ACHN (cell line): Measurements from ENCODE around the gene CYP2S1.
"Not testable (repeated sequence)": the region's sequence is repeated elsewhere in the genome, so short reads cannot be mapped to it uniquely, and the experiment has no call there.

ENCODE experiments used
- DNase-seq: peaks from one replicate; pipeline ENCODE4 v3.0.0-alpha.2; 2015
- in situ Hi-C: cut with HindIII; loops from 2 replicates; pipeline ENCODE4 v1.10.0; 2017; ENCODE audit warnings: low sequenced_read_pairs, low pct_ligation_motif_present, low pct_unique_long_range_greater_than_20kb

The CYP2S1 gene, protein sequence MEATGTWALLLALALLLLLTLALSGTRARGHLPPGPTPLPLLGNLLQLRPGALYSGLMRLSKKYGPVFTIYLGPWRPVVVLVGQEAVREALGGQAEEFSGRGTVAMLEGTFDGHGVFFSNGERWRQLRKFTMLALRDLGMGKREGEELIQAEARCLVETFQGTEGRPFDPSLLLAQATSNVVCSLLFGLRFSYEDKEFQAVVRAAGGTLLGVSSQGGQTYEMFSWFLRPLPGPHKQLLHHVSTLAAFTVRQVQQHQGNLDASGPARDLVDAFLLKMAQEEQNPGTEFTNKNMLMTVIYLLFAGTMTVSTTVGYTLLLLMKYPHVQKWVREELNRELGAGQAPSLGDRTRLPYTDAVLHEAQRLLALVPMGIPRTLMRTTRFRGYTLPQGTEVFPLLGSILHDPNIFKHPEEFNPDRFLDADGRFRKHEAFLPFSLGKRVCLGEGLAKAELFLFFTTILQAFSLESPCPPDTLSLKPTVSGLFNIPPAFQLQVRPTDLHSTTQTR

DNA sequence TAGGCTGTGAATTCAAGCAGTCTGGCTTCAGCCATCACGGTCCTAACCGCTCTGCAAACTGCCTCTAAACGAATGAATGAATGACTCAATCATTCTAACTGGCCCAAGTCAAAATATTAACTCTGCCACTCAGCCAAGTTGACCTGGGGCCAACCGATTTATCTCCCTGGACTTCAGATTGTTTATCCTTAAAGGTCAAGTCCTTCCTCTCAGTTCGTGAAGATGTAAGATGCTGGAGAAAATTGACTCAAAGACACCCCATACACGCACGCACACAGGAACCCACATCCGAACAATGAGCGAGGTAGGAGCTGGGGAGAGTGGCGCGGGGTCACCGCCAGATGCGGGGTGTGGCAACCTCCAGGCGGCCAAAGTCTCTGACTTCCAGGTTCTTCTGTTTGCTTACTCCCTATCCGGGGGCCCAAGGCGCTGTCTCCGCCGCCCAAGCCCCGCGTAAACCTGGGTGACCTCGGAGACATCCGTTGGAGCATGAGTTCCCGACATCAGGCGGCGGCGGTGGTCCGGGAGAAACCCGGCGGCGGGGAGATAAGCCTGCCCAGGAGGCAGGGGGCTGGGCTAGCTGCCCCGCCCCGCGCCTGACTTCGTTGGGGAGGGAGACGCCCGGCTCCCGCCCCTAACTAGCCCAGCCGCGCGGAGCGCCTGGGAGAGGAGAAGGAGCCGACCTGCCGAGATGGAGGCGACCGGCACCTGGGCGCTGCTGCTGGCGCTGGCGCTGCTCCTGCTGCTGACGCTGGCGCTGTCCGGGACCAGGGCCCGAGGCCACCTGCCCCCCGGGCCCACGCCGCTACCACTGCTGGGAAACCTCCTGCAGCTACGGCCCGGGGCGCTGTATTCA, at the start of gene CYP2S1:
Gene CYP2S1, plus strand, starts transcription at position 646 of the 856 bp plus-strand sequence. Its CDS starts 46 bp downstream, at position 692.
- in situ Hi-C loops, result no loop called here
- peak; percentile 63 for DNase-seq

DNA sequence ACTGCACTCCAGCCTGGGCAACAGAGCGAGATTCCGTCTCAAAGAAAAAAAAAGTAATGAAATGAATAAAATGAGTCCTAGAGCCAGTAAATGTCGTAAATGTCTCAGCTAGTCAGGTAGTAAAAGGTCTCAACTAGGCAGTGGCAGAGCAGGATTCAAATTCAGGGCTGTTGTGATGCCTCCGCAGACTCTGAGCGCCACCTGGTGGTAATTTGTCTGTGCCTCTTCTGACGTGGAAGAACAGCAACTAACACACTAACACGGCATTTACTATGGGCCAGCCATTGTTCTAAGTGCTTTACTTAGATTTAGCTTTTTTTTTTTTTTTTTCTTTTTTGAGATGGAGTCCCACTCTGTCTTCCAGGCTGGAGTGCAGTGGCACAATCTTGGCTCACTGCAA, 48.6 kb upstream of the CYP2S1 start:
- in situ Hi-C loops, result no loop called here
- peak; percentile 68 for DNase-seq

DNA sequence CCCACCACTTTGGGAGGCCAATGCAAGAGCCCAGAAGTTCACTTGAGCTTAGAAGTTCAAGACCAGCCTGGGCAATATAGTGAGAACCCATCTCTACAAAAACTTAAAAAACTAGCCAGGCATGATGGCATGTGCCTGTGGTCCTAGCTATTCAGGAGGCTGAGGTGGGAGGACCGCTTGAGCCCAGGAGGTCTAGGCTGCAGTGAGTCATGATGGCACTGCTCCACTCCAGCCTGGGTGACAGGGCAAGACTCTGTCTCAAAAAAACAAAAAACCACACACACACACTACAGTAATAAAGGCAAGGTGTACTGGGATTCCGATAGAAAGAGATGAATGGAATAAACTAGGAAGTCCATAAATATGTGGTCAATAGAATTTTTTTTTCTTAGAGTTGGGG, 43.2 kb upstream of the CYP2S1 start:
- no peak for DNase-seq
- in situ Hi-C loops, result no loop called here

DNA sequence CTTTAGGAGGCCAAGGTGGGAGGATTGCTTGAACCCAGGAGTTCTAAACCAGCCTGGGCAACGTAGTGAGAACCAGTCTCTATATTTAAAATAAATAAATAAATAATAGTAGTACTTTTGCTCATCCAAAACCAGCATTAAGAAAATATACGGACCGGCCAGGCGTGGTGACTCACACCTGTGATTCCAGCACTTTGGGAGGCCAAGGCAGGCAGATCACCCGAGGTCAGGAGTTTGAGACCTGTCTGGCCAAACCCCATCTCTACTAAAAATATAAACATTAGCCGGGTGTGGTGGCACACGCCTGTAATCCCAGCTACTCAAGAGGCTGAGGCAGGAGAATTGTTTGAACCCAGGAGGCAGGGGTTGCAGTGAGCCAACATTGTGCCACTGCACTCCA, 42.0 kb upstream of the CYP2S1 start:
- in situ Hi-C loops, result not testable (repeated sequence)

DNA sequence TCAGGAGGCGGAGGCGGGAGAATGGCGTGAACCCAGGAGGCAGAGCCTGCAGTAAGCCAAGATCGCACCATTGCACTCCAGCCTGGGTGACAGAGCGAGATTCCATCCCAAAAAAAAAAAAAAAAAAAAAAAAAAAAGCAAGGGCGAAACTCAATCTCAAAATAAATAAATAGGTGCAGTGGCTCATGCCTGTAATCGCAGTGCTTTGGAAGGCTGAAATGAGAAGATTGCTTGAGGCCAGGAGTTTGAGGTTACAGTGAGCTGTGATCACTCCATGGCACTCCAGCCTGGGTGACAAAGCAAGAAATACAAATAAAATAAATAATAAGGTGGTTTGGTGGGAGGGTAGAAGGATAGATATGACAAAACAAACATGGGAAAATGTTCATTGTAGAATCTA, 39.0 kb upstream of the CYP2S1 start:
- DNase-seq, result no peak
- in situ Hi-C loops, result no loop called here

More for the DNA sequence above, 42.0 kb upstream of the CYP2S1 start:
- not testable (repeated sequence) for DNase-seq

DNA sequence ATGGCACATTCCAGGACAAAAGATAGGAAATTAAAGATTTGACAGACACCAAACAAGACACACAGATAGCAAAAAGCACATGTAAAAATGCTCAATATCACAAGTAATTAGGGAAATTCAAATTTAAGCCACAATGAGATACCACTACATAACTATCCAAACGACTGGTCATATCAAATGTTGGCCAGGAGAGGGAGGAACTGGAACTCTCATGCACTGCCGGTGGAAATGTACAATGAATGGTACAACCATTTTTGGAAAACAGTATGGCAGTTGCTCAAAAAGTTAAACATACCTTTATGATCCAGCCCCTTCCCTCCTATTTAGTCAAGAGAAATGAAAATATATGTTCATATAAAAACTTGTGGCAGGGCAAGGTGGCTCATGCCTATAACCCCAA, 36.8 kb upstream of the CYP2S1 start:
- in situ Hi-C loops, result no loop called here
- no peak for DNase-seq

DNA sequence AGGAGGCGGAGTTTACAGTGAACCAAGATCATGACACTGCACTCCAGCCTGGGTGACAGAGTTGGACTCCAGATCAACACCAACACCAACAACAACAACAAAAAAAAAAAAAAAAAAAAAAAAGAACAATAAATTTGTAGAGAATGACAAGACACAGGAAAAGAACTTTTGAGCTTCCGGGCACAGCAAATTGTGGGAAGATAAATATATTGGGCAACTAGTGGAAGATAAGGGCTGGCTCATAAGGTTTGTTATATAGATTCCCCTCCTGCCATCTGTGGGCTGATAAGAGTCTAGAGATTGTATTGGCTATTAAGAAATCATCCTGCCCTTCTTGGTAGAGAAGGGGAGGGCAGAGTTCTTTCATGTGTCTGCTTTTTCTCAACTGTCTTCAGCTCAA, 33.1 kb upstream of the CYP2S1 start:
- DNase-seq, result no peak
- in situ Hi-C loops, result no loop called here

DNA sequence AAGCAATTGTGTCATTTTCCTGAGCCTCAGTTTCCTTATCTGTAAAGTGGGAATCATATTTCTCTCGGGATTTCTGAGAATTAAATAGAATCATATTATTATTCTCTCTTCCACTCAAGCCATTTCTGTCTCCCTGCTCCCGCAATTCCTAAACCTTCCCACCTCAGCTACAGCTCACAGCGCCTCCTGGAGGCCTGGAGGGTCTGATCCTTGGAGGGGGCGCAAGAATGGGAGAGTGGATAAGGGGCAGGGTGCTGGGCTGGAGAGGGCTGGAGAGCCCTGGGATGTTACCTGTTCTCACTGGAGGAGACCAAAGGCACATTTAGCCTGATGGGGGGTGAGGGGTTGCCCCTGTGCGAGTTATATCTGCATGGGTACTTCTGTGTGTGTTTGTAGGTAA, 31.1 kb upstream of the CYP2S1 start:
- DNase-seq, result no peak
- in situ Hi-C loops, result no loop called here

DNA sequence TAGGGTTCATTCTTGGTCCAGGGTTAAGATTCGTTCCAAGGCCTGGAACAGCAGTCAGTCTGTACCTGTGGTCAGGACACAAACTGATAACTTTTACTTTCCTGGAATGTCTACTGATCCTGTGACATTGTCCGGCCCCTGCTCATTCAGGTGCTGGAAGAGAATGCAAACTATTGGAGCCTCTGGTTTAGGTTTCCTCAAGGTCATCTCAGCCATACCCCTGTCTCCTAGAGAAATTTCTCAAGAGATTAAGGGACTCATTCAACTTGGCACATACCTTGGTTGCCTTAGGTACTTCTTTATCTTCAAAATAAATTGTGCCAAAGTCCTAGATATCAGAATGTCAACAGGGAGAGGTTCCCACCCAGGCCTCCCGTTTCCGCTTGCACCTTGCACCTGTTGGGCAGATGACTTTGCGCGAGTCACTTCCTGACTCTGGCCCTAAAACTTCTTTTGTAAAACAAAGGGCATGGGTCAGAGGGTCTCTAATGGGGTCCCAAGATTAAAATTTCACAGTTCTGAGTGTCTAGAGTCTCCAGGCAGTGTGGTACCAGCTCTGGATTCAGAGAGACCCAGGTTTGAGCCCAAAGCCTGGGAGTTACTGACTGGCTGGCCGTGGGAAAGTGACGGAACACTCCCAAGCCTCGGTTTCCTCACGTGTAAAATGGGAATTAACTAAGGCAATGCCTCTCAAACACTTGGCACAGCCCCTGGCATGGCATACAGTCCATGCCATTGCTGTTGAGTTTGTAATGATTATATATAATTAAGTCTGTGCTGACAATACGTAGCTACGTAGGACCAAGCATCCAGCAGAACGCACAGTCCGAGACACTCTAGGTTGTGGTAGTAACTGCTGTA, 25.8 kb upstream of the CYP2S1 start:
- no peak for DNase-seq
- in situ Hi-C loops, result no loop called here

DNA sequence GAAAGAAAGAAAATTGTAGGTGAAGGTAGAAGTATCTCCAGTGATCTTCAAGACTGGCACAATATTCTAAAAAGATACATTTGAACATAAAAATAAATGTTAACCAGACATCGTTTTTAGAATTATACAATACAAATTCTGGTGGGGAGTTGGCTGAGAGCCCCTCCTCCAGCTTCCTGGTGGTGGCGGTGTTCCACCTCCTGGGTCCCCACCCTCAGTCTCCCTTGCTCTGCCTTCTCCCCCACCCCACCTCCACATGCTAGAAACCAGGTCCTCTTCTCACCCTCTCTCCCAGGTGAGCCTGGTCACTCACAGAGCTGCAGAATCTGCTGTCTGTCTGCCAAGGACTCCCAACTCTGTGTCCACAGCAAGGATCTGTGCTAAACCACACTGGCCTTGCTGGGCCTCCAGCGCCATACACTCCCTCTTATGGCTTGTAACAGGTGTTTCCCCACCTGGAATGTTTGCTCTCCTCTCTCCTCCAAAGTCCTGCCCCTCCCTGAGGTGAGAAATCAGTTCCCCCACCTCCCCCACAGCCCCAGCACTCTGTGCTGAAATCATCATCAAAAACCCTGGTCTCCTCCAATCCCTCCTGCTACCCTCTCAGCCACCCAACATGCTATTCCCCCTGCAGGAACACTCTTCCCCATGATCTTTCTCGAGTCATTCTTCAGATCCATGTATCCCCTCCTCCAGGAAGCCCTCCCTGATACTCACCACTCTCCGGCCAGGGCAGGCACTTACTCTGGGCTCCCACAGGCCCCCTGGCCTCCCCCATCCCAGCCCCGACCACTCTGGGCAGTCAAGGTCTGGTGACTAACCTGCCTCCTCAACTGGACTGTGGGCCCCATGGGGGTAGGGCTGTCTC, 20.5 kb upstream of the CYP2S1 start:
- DNase-seq, result no peak
- in situ Hi-C loops, result no loop called here

DNA sequence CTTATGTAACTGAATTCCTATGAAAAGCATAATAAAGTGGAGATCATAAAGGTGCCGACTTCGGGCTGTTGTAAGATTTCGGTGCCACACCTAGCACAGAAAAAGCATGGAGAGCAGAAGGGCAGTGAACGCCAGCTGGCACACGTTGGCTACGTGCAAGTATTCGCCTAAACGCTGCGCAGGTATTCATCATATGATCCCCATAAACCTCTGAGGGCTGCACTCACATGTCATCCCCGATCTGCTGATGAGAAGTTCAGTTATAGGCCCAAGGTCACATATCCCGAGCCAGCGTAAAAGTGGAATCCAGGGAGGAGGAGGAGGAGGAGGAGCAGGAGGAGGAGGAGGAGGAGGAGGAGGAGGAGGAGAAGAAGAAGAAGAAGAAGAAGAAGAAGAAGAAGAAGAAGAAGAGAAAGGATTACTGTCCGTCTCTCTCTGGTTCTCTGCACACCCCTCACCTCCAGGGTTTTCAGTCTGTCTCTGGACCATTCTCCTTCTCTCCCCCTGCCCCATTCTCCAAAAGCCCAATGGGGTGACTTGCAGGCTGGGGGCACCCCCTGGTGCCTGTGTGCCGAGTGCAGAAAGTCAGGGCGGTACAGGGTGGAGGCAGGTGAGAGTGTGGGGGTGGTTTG, 18.6 kb upstream of the CYP2S1 start:
- no peak for DNase-seq
- in situ Hi-C loops, result no loop called here

DNA sequence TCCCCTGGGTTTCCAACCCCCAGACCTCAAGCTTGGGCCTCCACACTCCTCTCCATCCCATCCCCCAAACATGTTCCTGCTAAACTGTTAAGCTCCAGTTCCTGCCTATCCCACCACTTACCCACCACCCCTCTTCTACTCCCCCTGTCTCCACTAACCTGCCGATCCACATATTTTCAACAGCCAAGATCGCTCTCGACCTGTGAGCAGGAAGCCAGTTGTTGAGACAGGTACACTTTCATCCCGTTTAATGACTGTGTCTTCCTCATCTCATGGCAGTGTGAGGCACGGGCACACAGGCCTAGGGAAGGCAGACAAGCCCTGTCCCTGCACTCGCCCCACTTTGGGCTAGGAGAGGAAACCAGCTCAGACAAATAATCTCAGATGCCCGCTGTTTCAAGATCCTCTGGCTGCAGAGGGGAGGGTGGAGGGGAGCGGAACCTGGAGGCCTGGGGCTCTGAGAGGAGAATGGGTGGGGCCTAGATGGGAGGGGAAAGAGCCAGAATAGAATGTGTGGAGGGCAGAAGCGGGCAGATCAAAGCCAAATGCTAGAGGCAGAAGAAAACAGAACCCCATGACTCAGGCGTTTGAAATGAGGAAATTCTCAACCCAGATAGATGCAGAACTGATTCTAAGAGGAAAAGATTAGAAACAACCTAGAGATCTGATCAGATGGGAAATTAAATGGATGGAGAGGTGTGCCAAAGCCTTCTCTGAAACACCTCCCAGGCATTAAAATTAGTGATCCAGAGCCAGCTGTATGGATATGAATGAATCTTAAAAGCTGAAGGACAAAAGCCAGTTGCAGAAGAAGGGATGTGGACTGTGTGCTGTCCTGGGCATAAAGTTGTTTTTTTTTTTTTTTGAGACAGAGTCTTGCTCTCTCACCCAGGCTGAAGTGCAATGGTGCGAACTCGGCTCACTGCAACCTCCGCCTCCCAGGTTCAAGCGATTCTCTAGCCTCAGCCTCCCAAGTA, 16.9 kb upstream of the CYP2S1 start:
- in situ Hi-C loops, result no loop called here
- peak; percentile 85 for DNase-seq

DNA sequence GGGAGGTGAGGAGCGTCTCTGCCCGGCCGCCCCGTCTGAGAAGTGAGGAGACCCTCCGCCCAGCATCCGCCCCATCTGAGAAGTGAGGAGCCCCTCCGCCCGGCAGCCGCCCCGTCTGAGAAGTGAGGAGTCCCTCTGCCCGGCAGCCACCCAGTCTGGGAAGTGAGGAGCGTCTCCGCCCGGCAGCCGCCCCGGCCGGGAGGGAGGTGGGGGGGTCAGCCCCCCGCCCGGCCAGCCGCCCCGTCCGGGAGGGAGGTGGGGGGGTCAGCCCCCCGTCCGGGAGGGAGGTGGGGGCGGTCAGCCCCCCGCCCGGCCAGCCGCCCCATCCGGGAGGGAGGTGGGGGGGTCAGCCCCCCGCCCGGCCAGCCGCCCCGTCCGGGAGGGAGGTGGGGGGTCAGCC, 12.8 kb upstream of the CYP2S1 start:
- DNase-seq, in situ Hi-C loops: not testable (repeated sequence)

DNA sequence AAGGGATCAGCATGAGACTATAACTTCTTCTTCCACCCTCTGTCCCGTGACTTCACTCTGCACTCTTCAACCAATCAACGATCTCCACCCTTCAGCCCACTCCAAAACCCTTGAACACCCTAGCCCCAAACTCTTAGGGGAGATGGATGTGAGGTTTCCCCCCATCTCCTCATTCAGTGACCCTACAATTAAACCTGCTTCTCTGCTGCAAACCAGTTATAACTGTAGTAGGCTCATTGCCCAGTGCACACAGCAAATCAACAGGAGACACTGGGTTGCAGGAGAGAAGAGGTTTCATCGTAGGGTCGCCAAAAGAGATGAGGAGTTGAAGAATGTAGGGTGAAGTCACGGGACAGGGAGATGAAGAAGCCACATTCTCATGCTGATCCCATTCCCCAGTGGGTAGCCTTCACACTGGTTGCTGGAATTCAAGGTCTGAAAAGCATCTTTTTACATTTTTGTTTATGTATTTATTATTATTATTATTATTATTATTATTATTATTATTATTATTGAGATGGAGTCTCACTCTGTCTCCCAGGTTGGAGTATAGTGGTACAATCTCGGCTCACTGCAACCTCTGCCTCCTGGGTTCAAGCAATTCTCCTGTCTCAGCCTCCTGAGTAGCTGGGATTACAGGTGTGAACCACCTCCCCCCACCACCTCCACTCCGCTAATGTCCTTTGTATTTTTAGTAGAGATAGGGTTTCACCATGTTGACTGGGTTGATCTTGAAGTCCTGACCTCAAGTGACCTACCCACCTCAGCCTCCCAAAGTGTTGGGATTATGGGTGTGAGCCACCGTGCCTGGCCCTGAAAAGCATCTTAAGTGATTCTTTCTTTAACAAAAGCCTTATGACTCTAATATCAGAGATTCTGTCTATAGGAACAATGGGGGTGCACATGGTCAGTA, 5.8 kb upstream of the CYP2S1 start:
- in situ Hi-C loops, result no loop called here
- DNase-seq, result no peak

DNA sequence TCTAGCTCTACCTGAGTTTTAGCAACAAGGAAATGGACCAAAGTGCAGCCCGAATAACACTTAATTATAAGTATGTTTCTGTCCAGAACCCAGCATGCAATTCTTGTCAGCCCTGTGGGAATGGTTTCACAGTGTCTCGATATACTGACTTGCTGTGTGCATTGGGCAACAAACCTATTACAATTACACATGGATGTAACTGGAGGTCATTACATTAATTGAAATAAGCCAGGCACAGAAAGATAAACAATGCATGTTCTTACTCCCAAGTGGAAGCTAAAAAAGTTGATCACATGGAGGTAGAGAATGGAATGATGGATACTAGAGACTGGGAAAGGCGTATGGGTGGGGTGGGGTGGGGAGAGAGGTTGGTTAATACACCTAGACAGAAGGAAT, 5.1 kb upstream of the CYP2S1 start:
- no peak for DNase-seq
- in situ Hi-C loops, result no loop called here
